ENCODE measurements around the gene DLL1. TPM values are rescaled to one million over a fixed set of nuclear protein-coding genes. Genes with fewer than 3 reads are reported as not detected.

DLL1 gene
- total RNA-seq, 1 donor from 2014 or later, result 11.7 TPM

- Mint-ChIP-seq H3K4me3 (peak overlapping the region; percentile 55), H3K27me3 (peaks cover 69% of the 10 kb centered on the region), H3K9me3 (peaks cover 7% of the 10 kb centered on the region), H3K4me1 (ENCODE audit: unreplicated experiment) (peaks cover 19% of the 10 kb centered on the region), H3K27ac (no peak overlapping the region), H3K36me3 (peaks cover 12% of the 10 kb centered on the region)
- TF ChIP-seq, protein P1, sequence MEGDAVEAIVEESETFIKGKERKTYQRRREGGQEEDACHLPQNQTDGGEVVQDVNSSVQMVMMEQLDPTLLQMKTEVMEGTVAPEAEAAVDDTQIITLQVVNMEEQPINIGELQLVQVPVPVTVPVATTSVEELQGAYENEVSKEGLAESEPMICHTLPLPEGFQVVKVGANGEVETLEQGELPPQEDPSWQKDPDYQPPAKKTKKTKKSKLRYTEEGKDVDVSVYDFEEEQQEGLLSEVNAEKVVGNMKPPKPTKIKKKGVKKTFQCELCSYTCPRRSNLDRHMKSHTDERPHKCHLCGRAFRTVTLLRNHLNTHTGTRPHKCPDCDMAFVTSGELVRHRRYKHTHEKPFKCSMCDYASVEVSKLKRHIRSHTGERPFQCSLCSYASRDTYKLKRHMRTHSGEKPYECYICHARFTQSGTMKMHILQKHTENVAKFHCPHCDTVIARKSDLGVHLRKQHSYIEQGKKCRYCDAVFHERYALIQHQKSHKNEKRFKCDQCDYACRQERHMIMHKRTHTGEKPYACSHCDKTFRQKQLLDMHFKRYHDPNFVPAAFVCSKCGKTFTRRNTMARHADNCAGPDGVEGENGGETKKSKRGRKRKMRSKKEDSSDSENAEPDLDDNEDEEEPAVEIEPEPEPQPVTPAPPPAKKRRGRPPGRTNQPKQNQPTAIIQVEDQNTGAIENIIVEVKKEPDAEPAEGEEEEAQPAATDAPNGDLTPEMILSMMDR (conservative IDR thresholded peaks at IDR 0.05), result no peak
- DNase-seq (ENCODE audit: extremely low spot score, unreplicated experiment), result no peak
Measured at GRCh38 chr6:170297576-170298330, 6.9 kb upstream of the DLL1 start.

GRCh38 chr6:170296746-170297575 lies 6.1 kb upstream of the DLL1 start:
- Mint-ChIP-seq H3K27ac (no peak overlapping the region), H3K4me3 (peak overlapping the region; percentile 64), H3K4me1 (ENCODE audit: unreplicated experiment) (peaks cover 26% of the 10 kb centered on the region), H3K9me3 (peaks cover 7% of the 10 kb centered on the region), H3K27me3 (peaks cover 77% of the 10 kb centered on the region), H3K36me3 (peaks cover 12% of the 10 kb centered on the region)
- TF ChIP-seq, protein P1 (conservative IDR thresholded peaks at IDR 0.05), result peak; percentile 51
- no peak for DNase-seq (ENCODE audit: extremely low spot score, unreplicated experiment)

- TF ChIP-seq, protein P1 (conservative IDR thresholded peaks at IDR 0.05), result no peak
- no peak overlapping the region for H3K27ac Mint-ChIP-seq
- H3K4me1 Mint-ChIP-seq (ENCODE audit: unreplicated experiment), result peaks cover 29% of the 10 kb centered on the region
- H3K36me3 Mint-ChIP-seq, result peaks cover 7% of the 10 kb centered on the region
- peaks cover under 1% of the 10 kb centered on the region for H3K9me3 Mint-ChIP-seq
- no peak for DNase-seq (ENCODE audit: extremely low spot score, unreplicated experiment)
- H3K27me3 Mint-ChIP-seq, result peaks cover 75% of the 10 kb centered on the region
- H3K4me3 Mint-ChIP-seq, result no peak overlapping the region
Measured at GRCh38 chr6:170296423-170296745, 5.5 kb upstream of the DLL1 start.

GRCh38 chr6:170295510-170296422 lies 4.9 kb upstream of the DLL1 start:
- peaks cover 7% of the 10 kb centered on the region for H3K36me3 Mint-ChIP-seq
- no peaks in the 10 kb centered on the region for H3K9me3 Mint-ChIP-seq
- H3K27ac Mint-ChIP-seq, result no peak overlapping the region
- TF ChIP-seq, protein P1 (conservative IDR thresholded peaks at IDR 0.05), result no peak
- no peak for DNase-seq (ENCODE audit: extremely low spot score, unreplicated experiment)
- H3K27me3 Mint-ChIP-seq, result peaks cover 75% of the 10 kb centered on the region
- H3K4me1 Mint-ChIP-seq (ENCODE audit: unreplicated experiment), result peaks cover 29% of the 10 kb centered on the region
- peak overlapping the region; percentile 80 for H3K4me3 Mint-ChIP-seq

GRCh38 chr6:170294813-170295509 lies 4.1 kb upstream of the DLL1 start:
- H3K9me3 Mint-ChIP-seq, result no peaks in the 10 kb centered on the region
- peak overlapping the region; percentile 81 for H3K4me3 Mint-ChIP-seq
- TF ChIP-seq, protein P1 (conservative IDR thresholded peaks at IDR 0.05), result no peak
- H3K27ac Mint-ChIP-seq, result no peak overlapping the region
- DNase-seq (ENCODE audit: extremely low spot score, unreplicated experiment), result no peak
- H3K36me3 Mint-ChIP-seq, result peaks cover 2% of the 10 kb centered on the region
- H3K4me1 Mint-ChIP-seq (ENCODE audit: unreplicated experiment), result peaks cover 29% of the 10 kb centered on the region
- peaks cover 73% of the 10 kb centered on the region for H3K27me3 Mint-ChIP-seq
